Adrenal gland (tissue), 5 donors: ENCODE results near the gene DIAPH1.

Experiments
- POLR2A ChIP-seq, 2 donors: fragments of 450-650 bp; IDR thresholded peaks; one replicate each; pipeline ENCODE4 v1.6.1; 2017; ENCODE audit warnings: antibody characterized with exemption in 2 of 2, mild to moderate bottlenecking in 2 of 2, moderate library complexity in 1 of 2
- TF ChIP-seq, protein P1 (sequence below), 6 experiments: fragments of 450-650 bp in 4 of 6; fragments of 200-600 bp in 2 of 6; sonication (generic) in 1 of 6; IDR thresholded peaks; 1 replicate in 5 of 6; 2 replicates in 1 of 6; pipeline versions ENCODE4 v1.5.1 to v1.8.0; 2016 to 2021; ENCODE audit warnings: antibody characterized with exemption in 6 of 6, mild to moderate bottlenecking in 2 of 6, moderate library complexity in 1 of 6
- donor health status: DM: no; HTN: no; CAD: no.

DNA sequence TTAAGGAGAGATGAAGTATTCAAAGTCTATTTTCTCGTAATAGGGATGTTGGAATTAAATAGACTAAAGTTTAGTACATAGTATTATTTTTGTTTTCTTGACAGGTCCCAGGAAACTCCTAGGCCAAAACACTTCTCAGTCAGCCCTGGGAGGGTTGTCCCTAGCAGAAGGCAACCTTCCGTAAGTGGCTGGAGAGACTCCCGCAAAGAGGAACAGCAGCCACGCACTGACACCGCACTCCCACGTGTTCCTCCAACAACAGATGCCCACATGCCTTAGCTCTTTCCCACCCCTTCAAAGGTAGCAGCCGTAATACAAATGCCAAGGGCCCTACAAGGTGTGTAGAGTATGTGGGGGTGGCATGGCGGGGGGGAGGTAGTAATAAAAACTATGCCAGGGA, 101.5 kb downstream of the DIAPH1 start:
- TF ChIP-seq, protein P1, sequence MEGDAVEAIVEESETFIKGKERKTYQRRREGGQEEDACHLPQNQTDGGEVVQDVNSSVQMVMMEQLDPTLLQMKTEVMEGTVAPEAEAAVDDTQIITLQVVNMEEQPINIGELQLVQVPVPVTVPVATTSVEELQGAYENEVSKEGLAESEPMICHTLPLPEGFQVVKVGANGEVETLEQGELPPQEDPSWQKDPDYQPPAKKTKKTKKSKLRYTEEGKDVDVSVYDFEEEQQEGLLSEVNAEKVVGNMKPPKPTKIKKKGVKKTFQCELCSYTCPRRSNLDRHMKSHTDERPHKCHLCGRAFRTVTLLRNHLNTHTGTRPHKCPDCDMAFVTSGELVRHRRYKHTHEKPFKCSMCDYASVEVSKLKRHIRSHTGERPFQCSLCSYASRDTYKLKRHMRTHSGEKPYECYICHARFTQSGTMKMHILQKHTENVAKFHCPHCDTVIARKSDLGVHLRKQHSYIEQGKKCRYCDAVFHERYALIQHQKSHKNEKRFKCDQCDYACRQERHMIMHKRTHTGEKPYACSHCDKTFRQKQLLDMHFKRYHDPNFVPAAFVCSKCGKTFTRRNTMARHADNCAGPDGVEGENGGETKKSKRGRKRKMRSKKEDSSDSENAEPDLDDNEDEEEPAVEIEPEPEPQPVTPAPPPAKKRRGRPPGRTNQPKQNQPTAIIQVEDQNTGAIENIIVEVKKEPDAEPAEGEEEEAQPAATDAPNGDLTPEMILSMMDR (IDR thresholded peaks at IDR 0.05): no peak
- TF ChIP-seq POLR2A (IDR thresholded peaks at IDR 0.05): no peak
